GM12875 (cell line): Measurements from ENCODE around the gene SCNN1B.

ENCODE experiments used
- H3K4me3 ChIP-seq: one replicate; pipeline ENCODE4 v1.5.1; 2011; ENCODE audit warnings: low read depth, low read length, control low read depth
- CTCF ChIP-seq: IDR thresholded peaks from 2 replicates; pipeline ENCODE4 v1.5.1; 2011; ENCODE audit warnings: low read depth, mild to moderate bottlenecking, control low read depth, inconsistent platforms, low read length, moderate library complexity, borderline replicate concordance; ENCODE audit not compliant: insufficient read depth

The SCNN1B gene

GRCh38 chr16:23414731-23415130 is 112.6 kb downstream of the SCNN1B start:
- no peak overlapping the region for H3K4me3 ChIP-seq
- no peak for TF ChIP-seq CTCF

GRCh38 chr16:23416816-23417215 is 114.7 kb downstream of the SCNN1B start:
- no peak for TF ChIP-seq CTCF
- no peak overlapping the region for H3K4me3 ChIP-seq

GRCh38 chr16:23420011-23420410 is 117.9 kb downstream of the SCNN1B start:
- TF ChIP-seq CTCF: no peak

GRCh38 chr16:23423496-23424049 is 121.5 kb downstream of the SCNN1B start:
- no peak overlapping the region for H3K4me3 ChIP-seq
- no peak for TF ChIP-seq CTCF

More at GRCh38 chr16:23420011-23420410, 117.9 kb downstream of the SCNN1B start:
- no peak overlapping the region for H3K4me3 ChIP-seq

- no peak for TF ChIP-seq CTCF
- no peak overlapping the region for H3K4me3 ChIP-seq
Observed at GRCh38 chr16:23424292-23424958, 122.3 kb downstream of the SCNN1B start.

- H3K4me3 ChIP-seq: no peak overlapping the region
- no peak for TF ChIP-seq CTCF
Observed at GRCh38 chr16:23428351-23428750, 126.2 kb downstream of the SCNN1B start.
